Breast epithelium (tissue), 3 donors: ENCODE results near the gene ERMP1.

Experiments used
- CTCF ChIP-seq, 3 donors: fragments of 450-650 bp; IDR thresholded peaks; one replicate each; pipeline ENCODE4 v1.5.1; 2016 to 2017; ENCODE audit warnings: antibody characterized with exemption in 3 of 3, mild to moderate bottlenecking in 3 of 3, moderate library complexity in 3 of 3
- POLR2AphosphoS5 ChIP-seq, 3 donors: sonication (generic); formaldehyde crosslinking; IDR thresholded peaks; one replicate each; pipeline ENCODE4 v1.6.1; 2017; ENCODE audit warnings: antibody characterized with exemption in 3 of 3

GRCh38 chr9:5857928-5858327 lies 25.0 kb upstream of the ERMP1 start:
- no peak for TF ChIP-seq CTCF (IDR thresholded peaks at IDR 0.05)
- TF ChIP-seq POLR2AphosphoS5 (IDR thresholded peaks at IDR 0.05): no peak
